A549 (cell line): ENCODE measurements around the gene PLEKHH1. TPM values are rescaled to one million over a fixed set of nuclear protein-coding genes. Genes with fewer than 3 reads are reported as not detected.

ENCODE experiments used
- ATAC-seq, 2 experiments: fragments of 200-7000 bp in 1 of 2; fragments of >200 bp in 1 of 2; cut with Nextera tagmentation in 1 of 2; cut with Tn5 transposase in 1 of 2; 3 replicates each; pipeline versions ENCODE4 v1.8.0 to v1.9.1; 2018 to 2020; ENCODE audit warnings: mild to moderate bottlenecking in 1 of 2, moderate library complexity in 1 of 2
- CTCF ChIA-PET: fragments of 300-600 bp; sonication (Branson Sonifier 250); formaldehyde crosslinking; extraction: SDS; loops from one replicate; lab custom pipeline; 2021; ENCODE audit warnings: antibody characterized with exemption, inconsistent platforms; lab: Yijun Ruan, JAX
- POLR2A ChIA-PET: fragments of 350-600 bp; formaldehyde crosslinking; extraction: SDS; loops from one replicate; lab custom pipeline; 2021; ENCODE audit warnings: antibody characterized with exemption, inconsistent platforms; lab: Yijun Ruan, JAX
- DNase-seq, 2 experiments: peaks; one replicate each; pipeline versions ENCODE4 v3.0.0 to v3.0.0-alpha.2; 2011 to 2016; ENCODE audit warnings: low read depth in 1 of 2, low spot score in 1 of 2
- FAIRE-seq: peaks from 2 replicates; lab custom pipeline; 2011; peaks lifted over from hg19 to GRCh38; lab: Jason Lieb, UNC
- H3K27ac ChIP-seq, 2 experiments: fragments of >200 bp; sonication (Bioruptor Twin); formaldehyde crosslinking; 3 replicates each; pipeline ENCODE4 v1.5.1; 2016 to 2017
- H3K4me1 ChIP-seq: fragments of >200 bp; sonication (Bioruptor Twin); formaldehyde crosslinking; 3 replicates; pipeline ENCODE4 v1.6.1; 2016
- H3K4me2 ChIP-seq: fragments of >200 bp; sonication (Bioruptor Twin); formaldehyde crosslinking; 3 replicates; pipeline ENCODE4 v1.6.1; 2016
- H3K4me3 ChIP-seq: fragments of >200 bp; sonication (Bioruptor Twin); formaldehyde crosslinking; 3 replicates; pipeline ENCODE4 v1.5.1; 2016
- H3K9me3 ChIP-seq: fragments of >200 bp; sonication (Bioruptor Twin); formaldehyde crosslinking; 3 replicates; pipeline ENCODE4 v1.6.1; 2016
- CHD4 ChIP-seq: fragments of 200-600 bp; sonication (generic); IDR thresholded peaks from 2 replicates; pipeline ENCODE4 v1.6.1; 2016; ENCODE audit warnings: antibody characterized with exemption, mild to moderate bottlenecking, borderline replicate concordance
- EHF ChIP-seq: fragments of 250-450 bp; sonication (Bioruptor Pico); IDR thresholded peaks from 2 replicates; pipeline ENCODE4 v1.5.0; 2020; ENCODE audit warnings: mild to moderate bottlenecking
- ESRRA ChIP-seq: fragments of 150-350 bp; IDR thresholded peaks from 2 replicates; pipeline ENCODE4 v1.6.1; 2014; ENCODE audit warnings: mild to moderate bottlenecking, low read length, borderline replicate concordance
- FOSL2 ChIP-seq, 2 experiments: fragments of 450-650 bp in 1 of 2; fragments of >200 bp in 1 of 2; sonication (Bioruptor Twin) in 1 of 2; formaldehyde crosslinking; IDR thresholded peaks; 2 replicates each; pipeline versions ENCODE4 v1.5.0 to v1.6.1; 2016 to 2020; ENCODE audit warnings: mild to moderate bottlenecking in 1 of 2, moderate library complexity in 1 of 2
- FOXS1 ChIP-seq: fragments of 250-450 bp; sonication (Bioruptor Pico); IDR thresholded peaks from 2 replicates; pipeline ENCODE4 v1.5.0; 2020; ENCODE audit warnings: mild to moderate bottlenecking, moderate library complexity
- HDAC2 ChIP-seq: fragments of 200-600 bp; sonication (generic); IDR thresholded peaks from 2 replicates; pipeline ENCODE4 v1.6.1; 2016
- HOXA7 ChIP-seq: fragments of 250-450 bp; sonication (Bioruptor Pico); IDR thresholded peaks from 2 replicates; pipeline ENCODE4 v1.5.0; 2020; ENCODE audit warnings: mild to moderate bottlenecking, moderate library complexity
- KDM1A ChIP-seq: fragments of 200-600 bp; sonication (generic); IDR thresholded peaks from 2 replicates; pipeline ENCODE4 v1.6.1; 2016; ENCODE audit warnings: low read depth, mild to moderate bottlenecking
- MAFK ChIP-seq: fragments of 450-650 bp; IDR thresholded peaks from 2 replicates; pipeline ENCODE4 v1.6.1; 2014; ENCODE audit not compliant: partially characterized antibody
- MAZ ChIP-seq: fragments of 150-350 bp; IDR thresholded peaks from 2 replicates; pipeline ENCODE4 v1.6.1; 2014; ENCODE audit warnings: antibody characterized with exemption, low read depth, low read length, borderline replicate concordance
- MYC ChIP-seq: IDR thresholded peaks from 2 replicates; pipeline ENCODE4 v1.6.1; 2012; ENCODE audit warnings: mild to moderate bottlenecking, inconsistent platforms, low read length, improper control_type of control experiment, borderline replicate concordance
- NR3C1 ChIP-seq: fragments of >200 bp; sonication (Bioruptor Twin); formaldehyde crosslinking; IDR thresholded peaks from 3 replicates; pipeline ENCODE4 v1.6.1; 2017
- PHF8 ChIP-seq: fragments of 200-600 bp; sonication (generic); IDR thresholded peaks from 2 replicates; pipeline ENCODE4 v1.6.1; 2016; ENCODE audit warnings: low read depth, mild to moderate bottlenecking, antibody characterized with exemption, moderate library complexity, borderline replicate concordance
- RARB ChIP-seq: fragments of 250-450 bp; sonication (Bioruptor Pico); IDR thresholded peaks from 2 replicates; pipeline ENCODE4 v1.8.0; 2021; ENCODE audit warnings: mild to moderate bottlenecking, moderate library complexity
- RCOR1 ChIP-seq: fragments of 150-350 bp; IDR thresholded peaks from 2 replicates; pipeline ENCODE4 v1.6.1; 2014; ENCODE audit warnings: antibody characterized with exemption, low read length, low read depth
- RNF2 ChIP-seq: fragments of 200-600 bp; sonication (generic); IDR thresholded peaks from 2 replicates; pipeline ENCODE4 v1.6.1; 2016; ENCODE audit warnings: low read depth, mild to moderate bottlenecking, antibody characterized with exemption, moderate library complexity, borderline replicate concordance
- ZC3H11A ChIP-seq: fragments of 450-650 bp; IDR thresholded peaks from 2 replicates; pipeline ENCODE4 v1.6.1; 2014; ENCODE audit warnings: antibody characterized with exemption, mild to moderate bottlenecking
- ZNF302 ChIP-seq: fragments of 250-450 bp; sonication (Bioruptor Pico); IDR thresholded peaks from 2 replicates; pipeline ENCODE4 v1.9.0; 2021; ENCODE audit warnings: inconsistent platforms, mild to moderate bottlenecking, moderate library complexity
- WGBS: methylation state at CpG from one replicate; pipeline ENCODE4 v1.1.6; 2017; ENCODE audit errors: missing lambda C conversion rate; 5-methylcytosine and 5-hydroxymethylcytosine counted together
- polyA plus RNA-seq, 4 experiments: library from polyadenylated mRNA; depleted of rRNA in 3 of 4; stranded (reverse); fragments of >200 nt; fragmentation: RNase III in 1 of 4; extraction: RNeasy Plus Mini Kit Qiagen cat#74134 plus additional on column Dnase treatment in 1 of 4; gene quantifications; 2 replicates in 3 of 4; 3 replicates in 1 of 4; pipeline ENCODE4 v1.2.3, GENCODE V29; 2011 to 2017
- TF ChIP-seq, protein P1 (sequence below): fragments of 150-350 bp; IDR thresholded peaks from 2 replicates; pipeline ENCODE4 v1.6.1; 2014; ENCODE audit warnings: low read depth, mild to moderate bottlenecking, low read length

The PLEKHH1 gene
- polyA plus RNA-seq, 2 of the 4 experiments (the other 2 are of a cell fraction), result 3.5 to 5.1 TPM

- 71% methylated on average over 9 of the region's 9 CpGs for WGBS
- ChIA-PET POLR2A (no interaction called here), CTCF (interaction anchor here (1.0 to 9.0 kb wide), 6 partner anchors 12 to 191 kb away, joined by 3 to 73 read pairs (median 7); no protein-coding TSS in a partner anchor)
- peak overlapping the region in 1 of 2 experiments; percentile 88; a peak in 2 of 6 replicates for H3K27ac ChIP-seq
- ATAC-seq, result peak in 1 of 2 experiments; percentile 20; a peak in 3 of 6 replicates
- H3K4me1 ChIP-seq, result no peaks in the 10 kb centered on the region
- peak overlapping the region; percentile 78 for H3K4me3 ChIP-seq
- no peak for FAIRE-seq
- no peaks in the 10 kb centered on the region for H3K9me3 ChIP-seq
- no peak for DNase-seq
- no peak for TF ChIP-seq ESRRA
- TF ChIP-seq, all 56 proteins: peak for 0
- H3K4me2 ChIP-seq, result peak overlapping the region; percentile 89
These were observed 18.9 kb upstream of the PLEKHH1 start for GRCh38 chr14:67514203-67514607.

DNA sequence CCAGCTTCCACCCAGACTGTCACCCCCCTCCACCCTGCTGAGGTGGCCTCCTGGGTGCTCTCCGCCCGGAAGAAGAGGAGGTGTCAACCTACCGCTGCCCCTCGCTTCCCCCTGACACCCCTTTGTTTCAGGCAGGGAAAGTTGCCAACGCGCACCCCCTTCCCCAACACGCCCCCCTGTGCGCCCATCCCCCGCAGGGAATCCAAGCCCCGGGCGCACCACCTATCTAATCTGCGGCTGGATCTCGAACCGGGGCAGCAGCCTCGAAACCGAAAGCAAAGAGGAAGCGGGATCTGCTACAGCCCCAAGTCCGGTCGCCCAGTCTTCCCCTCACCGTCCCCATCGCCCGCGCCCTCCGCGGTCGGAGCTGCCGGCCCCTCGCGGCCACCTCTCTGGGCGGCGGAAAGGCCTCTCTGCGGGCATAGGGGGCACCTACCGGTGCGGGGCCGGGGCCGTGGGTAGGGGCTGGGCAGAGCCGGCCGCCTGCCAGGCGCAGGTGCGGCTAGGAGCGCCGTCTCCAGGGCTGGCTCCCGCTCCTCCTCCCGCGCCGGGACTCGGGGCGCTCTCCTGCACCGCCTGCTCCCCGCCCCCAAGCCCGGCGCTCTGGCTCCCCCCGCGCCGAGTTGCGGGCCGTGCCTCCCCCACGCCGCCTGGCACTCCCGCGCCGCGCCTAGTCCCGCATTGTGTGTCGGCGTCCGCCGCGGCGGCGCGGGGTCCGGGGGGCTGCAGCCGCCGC, 18.3 kb upstream of the PLEKHH1 start:
- TF ChIP-seq FOSL2 (IDR thresholded peaks at IDR 0.05), result no peak
- no peak for TF ChIP-seq FOSL2 (CRISPR knock-in tag; IDR thresholded peaks at IDR 0.05)
- no peak for TF ChIP-seq RCOR1
- no peak for TF ChIP-seq RARB (CRISPR knock-in tag)
- no peaks in the 10 kb centered on the region for H3K9me3 ChIP-seq
- 75% methylated on average over 4 of the region's 75 CpGs for WGBS
- ATAC-seq, result peak; percentile 54 to 65; a peak in 5 of 6 replicates
- peak in 1 of 2 experiments; percentile 45 for DNase-seq
- no peaks in the 10 kb centered on the region for H3K4me1 ChIP-seq
- H3K27ac ChIP-seq, result peak overlapping the region; percentile 63 to 88
- CTCF ChIA-PET, result interaction anchor here (2.8 to 9.0 kb wide), 5 partner anchors 12 to 88 kb away, joined by 10 to 73 read pairs (median 15); no protein-coding TSS in a partner anchor
- H3K4me2 ChIP-seq, result peak overlapping the region; percentile 89
- POLR2A ChIA-PET, result no interaction called here
- peak overlapping the region; percentile 78 for H3K4me3 ChIP-seq
- FAIRE-seq, result no peak

DNA sequence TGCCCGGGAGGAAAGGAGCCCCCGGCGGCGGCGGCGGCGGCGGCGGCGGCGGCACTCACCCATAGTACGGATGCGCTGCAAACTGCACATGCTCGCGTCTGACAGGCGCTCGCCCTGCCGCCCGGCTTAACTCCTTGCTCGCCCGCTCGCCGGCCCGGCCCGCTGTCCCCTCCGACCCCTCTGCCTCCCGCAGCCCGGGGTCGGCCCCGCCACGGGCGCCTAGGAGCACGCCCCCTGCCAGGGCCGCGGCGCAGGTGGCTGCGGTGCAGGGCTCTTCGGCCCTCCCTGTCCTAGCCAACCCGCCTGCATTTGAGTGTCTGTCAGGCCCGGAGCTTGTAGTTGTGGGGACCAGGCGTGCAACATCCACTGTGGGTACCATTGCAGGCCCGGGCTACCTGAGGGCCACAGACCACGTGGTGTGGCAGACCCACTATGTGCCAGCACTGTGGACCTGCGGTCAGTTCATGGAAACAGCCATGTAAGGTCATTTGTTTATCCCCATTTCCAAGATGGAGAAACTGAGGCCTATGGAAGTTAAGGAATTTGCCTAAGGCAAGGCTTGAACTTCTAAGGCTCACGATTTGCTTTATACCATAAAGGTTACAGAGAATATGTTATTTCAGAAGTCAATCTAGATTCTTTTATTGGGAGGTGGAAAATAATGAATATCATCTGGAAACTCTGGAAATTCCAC, 17.6 kb upstream of the PLEKHH1 start:
- TF ChIP-seq HOXA7 (CRISPR knock-in tag) (no peak), PHF8 (no peak), KDM1A (peak; percentile 50; the same call in 1 of the 2 replicates), NR3C1 (no peak), ZNF302 (CRISPR knock-in tag) (no peak), EHF (no peak), MAFK (no peak), MYC (no peak), CHD4 (peak; percentile 82), FOXS1 (CRISPR knock-in tag) (no peak), RNF2 (peak; percentile 15; the same call in 1 of the 2 replicates), HDAC2 (peak; percentile 76; the same call in 1 of the 2 replicates), MAZ (no peak), ZC3H11A (no peak)
- TF ChIP-seq, protein P1, sequence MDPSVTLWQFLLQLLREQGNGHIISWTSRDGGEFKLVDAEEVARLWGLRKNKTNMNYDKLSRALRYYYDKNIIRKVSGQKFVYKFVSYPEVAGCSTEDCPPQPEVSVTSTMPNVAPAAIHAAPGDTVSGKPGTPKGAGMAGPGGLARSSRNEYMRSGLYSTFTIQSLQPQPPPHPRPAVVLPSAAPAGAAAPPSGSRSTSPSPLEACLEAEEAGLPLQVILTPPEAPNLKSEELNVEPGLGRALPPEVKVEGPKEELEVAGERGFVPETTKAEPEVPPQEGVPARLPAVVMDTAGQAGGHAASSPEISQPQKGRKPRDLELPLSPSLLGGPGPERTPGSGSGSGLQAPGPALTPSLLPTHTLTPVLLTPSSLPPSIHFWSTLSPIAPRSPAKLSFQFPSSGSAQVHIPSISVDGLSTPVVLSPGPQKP, result no peak
- Histone ChIP-seq H3K4me2 (peak overlapping the region; percentile 89), H3K4me3 (peak overlapping the region; percentile 78), H3K27ac (peak overlapping the region; percentile 63 to 88; a peak in 5 of 6 replicates), H3K9me3 (no peaks in the 10 kb centered on the region), H3K4me1 (no peaks in the 10 kb centered on the region)
- FAIRE-seq (no peak), ATAC-seq (peak; percentile 45 to 59; a peak in 5 of 6 replicates), DNase-seq (peak in 1 of 2 experiments; percentile 37)
- 57% methylated on average over 3 of the region's 45 CpGs for WGBS
- CTCF ChIA-PET, result interaction anchor here (0.6 to 2.9 kb wide), 5 partner anchors 9 to 109 kb away, joined by 3 to 31 read pairs (median 6); no protein-coding TSS in a partner anchor
- POLR2A ChIA-PET, result no interaction called here
